ENCODE results near the gene RPL35A.

- TF ChIP-seq CTCF (conservative IDR thresholded peaks at IDR 0.05; ENCODE audit: low read depth in 2 of 2) (no peak), ZNF331 (CRISPR knock-in tag; IDR thresholded peaks at IDR 0.05; ENCODE audit: low read depth) (no peak), ZNF114 (CRISPR knock-in tag; IDR thresholded peaks at IDR 0.05) (no peak), EZH2 (IDR thresholded peaks at IDR 0.05; ENCODE audit: low read depth, unreplicated experiment) (no peak), REST (IDR thresholded peaks at IDR 0.05; ENCODE audit: unreplicated experiment) (no peak), JUNB (IDR thresholded peaks at IDR 0.05; ENCODE audit: unreplicated experiment) (no peak), POLR2AphosphoS5 (IDR thresholded peaks at IDR 0.05; ENCODE audit: low read depth) (no peak), EZH2phosphoT487 (IDR thresholded peaks at IDR 0.05; ENCODE audit: unreplicated experiment) (no peak)
Measured at GRCh38 chr3:197957790-197958133, 7.8 kb downstream of the RPL35A start.

All from GM23338 (cell line).